OCI-LY7 (cell line): ENCODE results near the gene SLC44A5. TPM values are rescaled to one million over a fixed set of nuclear protein-coding genes. Genes with fewer than 3 reads are reported as not detected.

ENCODE experiments used
- BruUV-seq: library from RNA; stranded (reverse); fragments of 400-500 nt; replicated peaks from 2 replicates; lab custom pipeline; 2021; lab: Mats Ljungman, UMichigan
- CTCF ChIA-PET: fragments of 300-600 bp; sonication (Branson Sonifier 250); formaldehyde crosslinking; loops from one replicate; lab custom pipeline; 2022; ENCODE audit warnings: antibody characterized with exemption; ENCODE audit not compliant: unreplicated experiment; lab: Charles Lee
- POLR2A ChIA-PET: fragments of 300-600 bp; sonication (Branson Sonifier 250); formaldehyde crosslinking; loops from one replicate; lab custom pipeline; 2022; ENCODE audit warnings: antibody characterized with exemption; lab: Charles Lee
- DNase-seq: peaks from one replicate; pipeline ENCODE4 v3.0.0-alpha.2; 2015; ENCODE audit warnings: low spot score
- H2AFZ ChIP-seq: fragments of 200-600 bp; sonication (generic), shearing (Covaris generic); 2 replicates; pipeline ENCODE4 v1.6.1; 2014; ENCODE audit warnings: mild to moderate bottlenecking, antibody characterized with exemption, low read length, moderate library complexity
- H3K27ac ChIP-seq: fragments of 200-600 bp; sonication (generic); 2 replicates; pipeline ENCODE4 v1.5.1; 2014; ENCODE audit warnings: mixed run types, low read depth, mild to moderate bottlenecking, moderate library complexity, low read length, inconsistent platforms; ENCODE audit not compliant: poor library complexity, severe bottlenecking
- H3K36me3 ChIP-seq: fragments of 200-600 bp; sonication (generic); 2 replicates; pipeline ENCODE4 v1.6.1; 2014; ENCODE audit warnings: mild to moderate bottlenecking, antibody characterized with exemption, low read length, moderate library complexity, mixed read lengths; ENCODE audit not compliant: insufficient read depth
- H3K4me1 ChIP-seq: fragments of 200-600 bp; sonication (generic); 2 replicates; pipeline ENCODE4 v1.5.1; 2014; ENCODE audit warnings: mild to moderate bottlenecking, low read length; ENCODE audit not compliant: insufficient read depth, poor library complexity, severe bottlenecking
- H3K4me2 ChIP-seq: fragments of 200-600 bp; sonication (generic); 2 replicates; pipeline ENCODE4 v1.6.1; 2014; ENCODE audit warnings: mild to moderate bottlenecking, low read length
- H3K4me3 ChIP-seq: fragments of 200-600 bp; sonication (generic); 2 replicates; pipeline ENCODE4 v1.5.1; 2014; ENCODE audit warnings: mild to moderate bottlenecking, low read depth, low read length; ENCODE audit not compliant: poor library complexity, severe bottlenecking
- H3K79me2 ChIP-seq: fragments of 200-600 bp; sonication (generic); 2 replicates; pipeline ENCODE4 v1.6.1; 2016; ENCODE audit warnings: low read depth, mild to moderate bottlenecking, low read length, moderate library complexity, mixed read lengths; ENCODE audit not compliant: insufficient read depth
- H3K9me2 ChIP-seq: fragments of 200-600 bp; sonication (generic); 2 replicates; pipeline ENCODE4 v1.6.1; 2016; ENCODE audit warnings: mild to moderate bottlenecking, low read length, mixed read lengths; ENCODE audit not compliant: insufficient read depth
- H3K9me3 ChIP-seq: fragments of 200-600 bp; sonication (generic); 2 replicates; pipeline ENCODE4 v1.6.1; 2014; ENCODE audit warnings: mild to moderate bottlenecking, mixed run types, low read length, mixed read lengths
- H4K20me1 ChIP-seq: fragments of 200-600 bp; sonication (generic); 2 replicates; pipeline ENCODE4 v1.6.1; 2014; ENCODE audit warnings: mild to moderate bottlenecking, antibody characterized with exemption, low read length, moderate library complexity, mixed read lengths; ENCODE audit not compliant: insufficient read depth
- CTCF ChIP-seq: fragments of 200-600 bp; sonication (generic); conservative IDR thresholded peaks from 2 replicates; pipeline ENCODE4 v1.5.1; 2014; ENCODE audit warnings: mild to moderate bottlenecking, antibody characterized with exemption, low read length, moderate library complexity, mixed read lengths
- EZH2phosphoT487 ChIP-seq: fragments of 200-600 bp; sonication (generic); IDR thresholded peaks from 2 replicates; pipeline ENCODE4 v1.6.1; 2018; ENCODE audit warnings: low read depth, borderline replicate concordance, mild to moderate bottlenecking, mixed run types, antibody characterized with exemption, low read length, moderate library complexity, mixed read lengths
- intact Hi-C: fragments of 100-400 bp; cut with micrococcal nuclease; formaldehyde crosslinking; loops from one replicate; pipeline ENCODE4 v1.10.0; 2022; ENCODE audit not compliant: unreplicated experiment
- total RNA-seq, 2 experiments: library from RNA; depleted of rRNA in 1 of 2; stranded (reverse); fragments of >200 nt in 1 of 2; shearing (Covaris generic) in 1 of 2; gene quantifications; 2 replicates each; pipeline ENCODE4 v1.2.3, GENCODE V29; 2014 to 2022

SLC44A5 gene
- total RNA-seq, 2 experiments from 2014 or later = not detected

GRCh38 chr1:75471252-75471651 is 139.7 kb downstream of the SLC44A5 start:
- Histone ChIP-seq H3K4me3 (no peak overlapping the region), H3K36me3 (no peaks in the 10 kb centered on the region), H3K4me2 (no peak overlapping the region), H2AFZ (no peak overlapping the region), H3K9me2 (no peaks in the 10 kb centered on the region), H3K4me1 (no peaks in the 10 kb centered on the region), H3K9me3 (no peaks in the 10 kb centered on the region), H4K20me1 (no peaks in the 10 kb centered on the region), H3K79me2 (no peaks in the 10 kb centered on the region), H3K27ac (no peak overlapping the region)
- TF ChIP-seq EZH2phosphoT487 (no peak), CTCF (no peak)
- intact Hi-C loops = no loop called here
- POLR2A ChIA-PET = interaction anchor here (0.5 to 1.7 kb wide), 5 partner anchors 18 to 75 kb away, joined by 3 to 4 read pairs (median 3); no protein-coding TSS in a partner anchor
- CTCF ChIA-PET = no interaction called here
- no TSS peak for BruUV-seq
- DNase-seq = no peak

- Histone ChIP-seq H2AFZ (no peak overlapping the region), H3K27ac (no peak overlapping the region)
- BruUV-seq = no TSS peak
Measured at GRCh38 chr1:75470448-75470847, 140.5 kb downstream of the SLC44A5 start.

More at GRCh38 chr1:75470448-75470847, 140.5 kb downstream of the SLC44A5 start:
- Histone ChIP-seq H3K79me2 (no peaks in the 10 kb centered on the region), H3K4me1 (no peaks in the 10 kb centered on the region), H3K9me3 (no peaks in the 10 kb centered on the region), H3K36me3 (no peaks in the 10 kb centered on the region), H4K20me1 (no peaks in the 10 kb centered on the region), H3K9me2 (no peaks in the 10 kb centered on the region), H3K4me2 (no peak overlapping the region), H3K4me3 (no peak overlapping the region)
- CTCF ChIA-PET = no interaction called here
- POLR2A ChIA-PET = interaction anchor here (0.7 to 1.7 kb wide), 6 partner anchors 13 to 1218 kb away, joined by 3 to 6 read pairs (median 4); no protein-coding TSS in a partner anchor
- no peak for DNase-seq
- intact Hi-C loops = no loop called here
- no peak for TF ChIP-seq EZH2phosphoT487
- no peak for TF ChIP-seq CTCF
